Mesenteric fat pad (tissue), 1 donor: Measurements from ENCODE around the gene MRPL36. TPM values are rescaled to one million over a fixed set of nuclear protein-coding genes. Genes with fewer than 3 reads are reported as not detected.

ENCODE experiments used
- DNase-seq: peaks from one replicate; pipeline ENCODE4 v3.0.0-alpha.2; 2020; ENCODE audit warnings: low spot score
- total RNA-seq: library from RNA; stranded (reverse); fragmentation: NEBNext Ultra II Directional; extraction: Animal tissue kit (Norgen Biotek cat#: 25700); gene quantifications from one replicate; pipeline ENCODE4 v1.2.1, GENCODE V29; 2021
- donor health status: DM: yes; HTN: yes; CAD: no.

The MRPL36 gene
- total RNA-seq, 1 donor from 2014 or later, result 50.4 TPM

DNA sequence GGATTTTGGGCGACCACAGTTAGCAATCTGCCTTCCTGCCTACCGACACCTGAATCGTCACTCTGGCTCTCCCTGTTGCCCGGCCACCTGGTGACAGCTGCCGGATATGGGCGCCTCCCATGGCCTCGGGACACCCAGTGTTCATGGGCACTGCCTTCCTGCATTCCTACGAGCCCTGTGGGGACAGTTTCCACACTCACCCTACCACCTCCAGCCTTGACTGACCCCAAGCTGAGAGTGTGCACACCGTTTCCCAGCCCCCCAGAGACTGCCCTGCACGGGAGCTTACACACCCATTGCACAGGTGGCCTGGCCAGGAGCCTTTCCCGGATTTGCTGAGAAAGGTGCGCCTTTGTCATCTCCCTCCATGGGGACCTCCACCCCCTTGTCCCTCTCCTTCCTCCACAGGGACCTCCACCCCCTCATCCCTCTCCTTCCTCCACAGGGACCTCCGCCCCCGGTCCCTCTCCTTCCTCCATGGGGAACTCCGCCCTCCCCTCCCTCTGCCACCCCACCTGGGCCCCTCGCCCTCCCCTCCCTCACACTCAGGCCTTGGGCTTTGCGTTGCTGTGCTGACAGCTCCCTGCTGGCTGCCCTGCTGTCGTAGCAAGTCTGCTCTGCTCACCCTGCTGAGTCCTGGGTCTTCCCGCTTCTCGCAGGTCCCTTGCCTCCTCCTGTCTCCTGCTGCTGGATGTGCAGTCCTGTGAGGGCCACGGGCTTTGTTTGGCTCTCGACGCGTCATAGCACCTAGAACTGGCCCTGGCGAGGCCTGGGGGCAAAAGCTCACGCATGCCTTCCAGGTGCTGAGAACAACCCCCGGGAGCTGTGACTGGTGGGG lies 48.4 kb downstream of the MRPL36 start:
- peak; percentile 81 for DNase-seq

- DNase-seq, result peak; percentile 72
Measured at GRCh38 chr5:1750469-1750868, 49.2 kb downstream of the MRPL36 start.

- peak; percentile 71 for DNase-seq
Measured at GRCh38 chr5:1749346-1750124, 50.1 kb downstream of the MRPL36 start.

DNA sequence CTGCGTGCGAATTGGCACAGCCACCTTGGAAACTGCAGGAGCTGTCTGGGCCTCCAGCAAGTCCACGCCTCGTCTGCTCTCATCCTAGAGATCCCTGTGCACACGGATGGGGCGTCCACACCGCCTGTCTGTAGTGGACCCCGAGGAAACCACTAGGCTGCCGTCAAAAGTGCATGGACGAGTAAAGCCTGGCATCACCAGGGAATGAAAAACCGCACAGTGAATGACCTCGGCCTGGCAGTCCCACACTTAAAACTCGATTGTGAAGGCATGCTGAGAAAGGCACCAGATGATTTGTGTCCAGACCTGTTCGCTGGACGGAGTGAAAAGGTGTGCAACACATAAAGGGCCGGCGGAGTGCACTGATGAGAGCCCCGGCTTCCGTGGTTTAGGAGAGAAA lies 50.8 kb downstream of the MRPL36 start:
- no peak for DNase-seq

Other genes with a start within 250 kb of the MRPL36 start
- 26.4 TPM for gene NDUFS6, start 1.6 kb upstream of the MRPL36 start, total RNA-seq
- not detected for gene IRX4, start 83.1 kb upstream of the MRPL36 start, total RNA-seq